Measurements from ENCODE around the gene ARMC5. TPM values are rescaled to one million over a fixed set of nuclear protein-coding genes. Genes with fewer than 3 reads are reported as not detected.
A peak's percentile ranks its signal among the peaks of the same experiment; 100 is the strongest.

ARMC5 gene
- total RNA-seq, 2 donors from 2014 or later: 10.0 to 20.3 TPM

DNA sequence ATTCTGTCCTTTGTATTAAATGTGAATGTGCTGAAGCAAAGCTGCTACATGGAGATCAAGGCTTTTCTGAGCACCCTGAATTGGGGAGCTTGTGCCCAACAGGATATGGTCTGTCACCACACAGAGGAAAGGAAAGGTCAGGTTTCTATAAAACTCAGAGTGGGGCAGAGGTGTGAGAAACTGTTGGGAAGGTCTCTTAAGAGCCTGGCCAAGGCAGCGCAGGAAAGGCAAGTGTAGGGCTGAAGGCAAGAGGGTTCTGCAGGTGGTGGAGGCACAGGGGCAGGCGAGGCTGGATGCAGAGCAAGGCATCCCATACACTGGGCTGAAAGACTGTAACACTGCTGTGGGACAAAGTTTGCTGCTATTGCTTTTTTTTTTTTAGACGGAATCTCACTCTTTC, 39.3 kb upstream of the ARMC5 start:
- no peak overlapping the region for H3K27ac ChIP-seq

DNA sequence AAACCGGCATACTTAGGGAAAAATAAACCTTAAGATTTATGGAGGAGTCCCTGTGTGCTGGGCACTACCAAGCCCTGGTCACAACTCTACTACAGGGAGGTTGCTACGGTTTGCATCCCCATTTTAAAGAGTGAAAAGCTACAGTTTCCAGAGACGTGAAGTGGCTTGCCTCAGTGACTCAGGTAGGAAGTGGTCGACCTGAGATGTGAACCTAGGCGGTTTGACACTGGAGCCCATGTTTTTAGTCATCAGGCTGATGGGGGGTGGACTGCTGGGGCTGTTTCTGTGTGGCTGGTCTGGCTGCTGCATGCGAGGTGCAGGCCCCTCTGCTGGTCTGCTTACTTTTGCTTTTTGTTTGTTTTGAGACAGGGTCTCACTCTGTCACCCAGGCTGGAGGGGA, 37.7 kb upstream of the ARMC5 start:
- intact Hi-C loops (cut with DNase I): no loop called here
- no peaks in the 10 kb centered on the region for H3K36me3 ChIP-seq
- no peak overlapping the region for H3K27ac ChIP-seq
- TF ChIP-seq POLR2A (IDR thresholded peaks at IDR 0.05) (no peak), POLR2AphosphoS5 (IDR thresholded peaks at IDR 0.05) (no peak)
- TF ChIP-seq, protein P1, sequence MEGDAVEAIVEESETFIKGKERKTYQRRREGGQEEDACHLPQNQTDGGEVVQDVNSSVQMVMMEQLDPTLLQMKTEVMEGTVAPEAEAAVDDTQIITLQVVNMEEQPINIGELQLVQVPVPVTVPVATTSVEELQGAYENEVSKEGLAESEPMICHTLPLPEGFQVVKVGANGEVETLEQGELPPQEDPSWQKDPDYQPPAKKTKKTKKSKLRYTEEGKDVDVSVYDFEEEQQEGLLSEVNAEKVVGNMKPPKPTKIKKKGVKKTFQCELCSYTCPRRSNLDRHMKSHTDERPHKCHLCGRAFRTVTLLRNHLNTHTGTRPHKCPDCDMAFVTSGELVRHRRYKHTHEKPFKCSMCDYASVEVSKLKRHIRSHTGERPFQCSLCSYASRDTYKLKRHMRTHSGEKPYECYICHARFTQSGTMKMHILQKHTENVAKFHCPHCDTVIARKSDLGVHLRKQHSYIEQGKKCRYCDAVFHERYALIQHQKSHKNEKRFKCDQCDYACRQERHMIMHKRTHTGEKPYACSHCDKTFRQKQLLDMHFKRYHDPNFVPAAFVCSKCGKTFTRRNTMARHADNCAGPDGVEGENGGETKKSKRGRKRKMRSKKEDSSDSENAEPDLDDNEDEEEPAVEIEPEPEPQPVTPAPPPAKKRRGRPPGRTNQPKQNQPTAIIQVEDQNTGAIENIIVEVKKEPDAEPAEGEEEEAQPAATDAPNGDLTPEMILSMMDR (IDR thresholded peaks at IDR 0.05): no peak
- H3K4me1 ChIP-seq (replicated peaks): no peaks in the 10 kb centered on the region
- no peaks in the 10 kb centered on the region for H3K9me3 ChIP-seq
- peaks cover 4% of the 10 kb centered on the region for H3K27me3 ChIP-seq (replicated peaks; ENCODE audit: insufficient read depth)
- 64% methylated on average over 6 of the region's 6 CpGs for WGBS
- DNase-seq (ENCODE audit: low spot score): no peak
- no peak overlapping the region for H3K4me3 ChIP-seq

More for the DNA sequence above, 39.3 kb upstream of the ARMC5 start:
- WGBS: 81% methylated on average over 3 of the region's 3 CpGs
- no peaks in the 10 kb centered on the region for H3K4me1 ChIP-seq (replicated peaks)
- H3K36me3 ChIP-seq: no peaks in the 10 kb centered on the region
- no peak overlapping the region for H3K4me3 ChIP-seq
- peaks cover 4% of the 10 kb centered on the region for H3K27me3 ChIP-seq (replicated peaks; ENCODE audit: insufficient read depth)
- no peaks in the 10 kb centered on the region for H3K9me3 ChIP-seq
- TF ChIP-seq POLR2AphosphoS5 (IDR thresholded peaks at IDR 0.05): no peak
- no peak for TF ChIP-seq POLR2A (IDR thresholded peaks at IDR 0.05)
- TF ChIP-seq, protein P1 (IDR thresholded peaks at IDR 0.05): no peak
- DNase-seq (ENCODE audit: low spot score): no peak
- intact Hi-C loops (cut with DNase I): no loop called here

DNA sequence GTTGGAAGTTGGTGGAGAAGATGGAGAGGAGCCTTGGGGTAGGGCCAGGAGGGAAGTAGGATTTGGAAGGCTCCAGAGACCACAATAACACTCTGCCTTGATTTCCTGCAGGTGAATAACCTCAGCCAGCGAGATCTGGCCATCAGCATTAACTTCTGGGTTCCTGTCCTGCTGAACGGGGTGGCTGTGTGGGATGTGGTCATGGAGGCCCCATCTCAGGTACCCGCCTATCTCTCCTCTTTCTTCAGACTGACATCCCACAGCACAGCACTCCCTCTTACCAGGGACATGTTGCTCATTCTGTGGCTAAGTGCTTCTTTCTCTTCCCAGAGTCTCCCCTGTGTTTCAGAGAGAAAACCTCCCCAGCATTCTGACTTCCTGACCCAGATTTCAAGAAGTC, 36.1 kb upstream of the ARMC5 start:
- Histone ChIP-seq H3K4me3 (no peak overlapping the region), H3K4me1 (replicated peaks) (no peaks in the 10 kb centered on the region), H3K27me3 (replicated peaks; ENCODE audit: insufficient read depth) (peaks cover 4% of the 10 kb centered on the region), H3K9me3 (no peaks in the 10 kb centered on the region), H3K36me3 (no peaks in the 10 kb centered on the region), H3K27ac (no peak overlapping the region)
- intact Hi-C loops (cut with DNase I): no loop called here
- 69% methylated on average over 3 of the region's 3 CpGs for WGBS
- DNase-seq (ENCODE audit: low spot score): no peak
- TF ChIP-seq POLR2A (IDR thresholded peaks at IDR 0.05) (no peak), POLR2AphosphoS5 (IDR thresholded peaks at IDR 0.05) (no peak)
- TF ChIP-seq, protein P1 (IDR thresholded peaks at IDR 0.05): no peak

DNA sequence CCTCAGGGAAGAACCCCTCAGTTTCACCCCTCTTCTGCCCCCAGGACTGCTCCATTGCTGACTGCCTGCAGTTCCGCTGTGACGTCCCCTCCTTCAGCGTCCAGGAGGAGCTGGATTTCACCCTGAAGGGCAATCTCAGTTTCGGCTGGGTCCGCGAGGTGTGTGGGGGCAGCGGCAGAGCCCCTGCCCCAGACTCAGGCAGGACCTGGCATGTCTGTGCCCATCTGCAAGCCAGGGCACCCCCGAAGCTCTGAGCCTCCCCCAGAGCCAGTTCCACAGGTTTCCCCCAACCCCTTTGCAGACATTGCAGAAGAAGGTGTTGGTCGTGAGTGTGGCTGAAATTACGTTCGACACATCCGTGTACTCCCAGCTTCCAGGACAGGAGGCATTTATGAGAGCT, 35.5 kb upstream of the ARMC5 start:
- WGBS: 27% methylated on average over 12 of the region's 12 CpGs
- peaks cover 4% of the 10 kb centered on the region for H3K27me3 ChIP-seq (replicated peaks; ENCODE audit: insufficient read depth)
- no peaks in the 10 kb centered on the region for H3K36me3 ChIP-seq
- H3K4me3 ChIP-seq: no peak overlapping the region
- TF ChIP-seq, protein P1 (IDR thresholded peaks at IDR 0.05): no peak
- TF ChIP-seq POLR2AphosphoS5 (IDR thresholded peaks at IDR 0.05): no peak
- TF ChIP-seq POLR2A (IDR thresholded peaks at IDR 0.05): no peak
- no peaks in the 10 kb centered on the region for H3K9me3 ChIP-seq
- H3K4me1 ChIP-seq (replicated peaks): no peaks in the 10 kb centered on the region
- DNase-seq (ENCODE audit: low spot score): no peak
- H3K27ac ChIP-seq: no peak overlapping the region
- intact Hi-C loops (cut with DNase I): no loop called here

DNA sequence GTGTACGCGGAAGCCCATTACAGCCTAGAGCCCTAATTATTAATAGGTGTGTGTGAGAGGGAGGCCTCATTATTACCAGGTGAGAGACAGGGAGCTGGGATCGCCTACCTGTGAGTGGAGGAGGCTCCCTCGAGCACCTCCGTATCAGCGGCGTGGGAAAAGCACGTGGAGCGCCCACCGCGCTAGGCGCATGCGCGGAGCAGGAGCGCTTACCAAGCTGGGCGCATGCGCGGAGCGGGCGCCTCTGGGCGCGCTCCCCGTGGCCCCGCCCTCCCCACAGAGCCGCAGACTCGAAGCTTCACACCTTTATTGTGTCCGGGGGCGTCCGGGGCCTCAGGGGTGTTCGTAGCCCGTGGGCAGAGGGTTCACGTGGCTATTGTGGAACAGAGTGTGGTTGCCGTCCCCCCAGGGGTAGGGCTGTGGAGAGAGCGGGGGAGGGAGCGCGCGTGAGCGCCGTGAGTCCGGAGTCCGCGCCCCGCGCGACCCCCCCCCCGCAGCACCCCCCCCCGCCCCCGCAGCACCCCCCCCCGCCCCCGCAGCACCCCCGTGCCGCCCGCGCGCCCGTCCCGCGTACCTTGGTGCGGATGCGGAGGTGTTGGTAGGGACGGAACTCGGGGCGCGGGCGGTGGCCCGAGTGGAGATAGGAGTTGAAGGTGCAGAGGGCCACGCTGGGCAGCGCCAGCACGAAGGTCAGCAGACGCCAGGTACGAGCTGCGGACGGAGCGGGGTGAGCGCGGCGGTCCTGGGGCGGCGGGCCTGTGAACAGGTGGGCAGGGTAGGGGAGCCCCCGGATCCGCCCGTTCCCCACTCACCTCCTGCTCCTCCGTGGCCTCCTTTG, 31.6 kb upstream of the ARMC5 start:
- Histone ChIP-seq H3K27ac (no peak overlapping the region), H3K27me3 (replicated peaks; ENCODE audit: insufficient read depth) (peaks cover 4% of the 10 kb centered on the region), H3K9me3 (no peaks in the 10 kb centered on the region), H3K4me3 (peak overlapping the region; percentile 25 to 37), H3K4me1 (replicated peaks) (no peaks in the 10 kb centered on the region), H3K36me3 (no peaks in the 10 kb centered on the region)
- no peak for TF ChIP-seq POLR2A (IDR thresholded peaks at IDR 0.05)
- TF ChIP-seq, protein P1 (IDR thresholded peaks at IDR 0.05): no peak
- no peak for TF ChIP-seq POLR2AphosphoS5 (IDR thresholded peaks at IDR 0.05)
- intact Hi-C loops (cut with DNase I): no loop called here
- no peak for DNase-seq (ENCODE audit: low spot score)
- WGBS: 15% methylated on average over 34 of the region's 83 CpGs
